Activated CD8-positive, alpha-beta memory T cell treated with anti-CD3 and anti-CD28 coated beads for 36 hours (primary cell): ENCODE measurements around the gene TSSK2. TPM values are rescaled to one million over a fixed set of nuclear protein-coding genes. Genes with fewer than 3 reads are reported as not detected.
"Not testable (repeated sequence)": the region's sequence is repeated elsewhere in the genome, so short reads cannot be mapped to it uniquely, and the experiment has no call there.

Experiments used
- CTCF ChIA-PET: fragments of 350-600 bp; sonication (Branson Sonifier 250); formaldehyde crosslinking; loops from one replicate; lab custom pipeline; 2021; ENCODE audit warnings: antibody characterized with exemption; lab: Charles Lee
- POLR2A ChIA-PET: fragments of 350-600 bp; sonication (Branson Sonifier 250); formaldehyde crosslinking; loops from one replicate; lab custom pipeline; 2021; ENCODE audit warnings: antibody characterized with exemption; lab: Charles Lee
- total RNA-seq, 2 experiments: library from RNA; stranded (reverse); gene quantifications; one replicate each; pipeline ENCODE4 v1.2.3, GENCODE V29; 2021

The TSSK2 gene
- total RNA-seq, 2 experiments from 2014 or later = not detected

DNA sequence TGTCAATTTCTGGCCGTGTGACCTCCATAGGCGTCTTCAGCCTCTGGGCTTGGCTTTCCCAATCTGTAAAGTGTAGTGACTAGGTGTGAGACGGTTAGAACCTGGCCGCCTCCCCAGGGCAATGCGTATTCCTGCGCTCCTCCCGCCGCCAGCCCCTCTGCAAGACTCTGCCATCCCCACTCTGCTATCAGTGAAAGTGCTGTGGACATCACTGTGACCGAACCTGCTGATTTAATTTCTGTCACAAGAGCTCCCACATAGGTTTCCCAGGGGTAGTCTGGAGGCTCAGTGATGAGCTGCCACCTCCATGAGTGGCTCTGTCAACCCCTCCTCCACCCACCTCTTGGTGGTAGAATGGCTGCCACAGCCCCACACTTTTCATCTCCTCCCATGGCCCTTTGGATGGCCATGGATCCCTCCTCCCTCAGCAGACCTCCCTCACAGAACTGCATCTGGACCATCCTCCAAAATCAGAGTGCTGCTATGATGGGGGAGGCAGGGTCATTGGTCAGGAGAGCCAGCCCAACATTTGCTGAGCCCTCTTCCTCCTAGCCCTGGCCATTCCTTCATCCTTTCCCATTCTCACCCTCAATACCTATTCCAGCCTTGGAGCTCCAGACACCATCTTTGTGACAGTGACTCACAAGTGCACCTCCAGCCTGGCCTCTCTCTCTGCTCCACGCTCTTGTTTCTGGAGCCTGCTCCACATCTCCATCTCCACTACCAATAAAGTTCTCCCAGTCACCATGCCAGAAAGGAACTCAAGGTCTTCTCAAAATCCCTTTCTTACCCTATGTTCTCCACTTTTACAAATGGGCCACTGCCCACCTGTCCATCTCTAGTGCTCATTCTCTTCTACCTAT, 20.5 kb downstream of the TSSK2 start:
- POLR2A ChIA-PET = no interaction called here
- CTCF ChIA-PET = interaction anchor here (0.7 kb wide), 2 partner anchors 116 to 421 kb away, joined by 4 to 6 read pairs; no protein-coding TSS in a partner anchor

- POLR2A ChIA-PET = interaction anchor here (0.6 to 0.8 kb wide), 2 partner anchors 9 to 566 kb away, joined by 4 to 5 read pairs; no protein-coding TSS in a partner anchor
Measured at GRCh38 chr22:19152942-19153883, 22.1 kb downstream of the TSSK2 start.

GRCh38 chr22:19156109-19156508, 25.0 kb downstream of the TSSK2 start:
- ChIA-PET POLR2A (interaction anchor here (0.6 kb wide), 1 partner anchor 10 kb away, joined by 4 read pairs; no protein-coding TSS in a partner anchor), CTCF (interaction anchor here (1.5 kb wide), 1 partner anchor 11 kb away, joined by 4 read pairs; the partner anchor contains the start of gene ESS2)

More at GRCh38 chr22:19152942-19153883, 22.1 kb downstream of the TSSK2 start:
- CTCF ChIA-PET = interaction anchor here (0.7 kb wide), 1 partner anchor 10 kb away, joined by 5 read pairs; no protein-coding TSS in a partner anchor

DNA sequence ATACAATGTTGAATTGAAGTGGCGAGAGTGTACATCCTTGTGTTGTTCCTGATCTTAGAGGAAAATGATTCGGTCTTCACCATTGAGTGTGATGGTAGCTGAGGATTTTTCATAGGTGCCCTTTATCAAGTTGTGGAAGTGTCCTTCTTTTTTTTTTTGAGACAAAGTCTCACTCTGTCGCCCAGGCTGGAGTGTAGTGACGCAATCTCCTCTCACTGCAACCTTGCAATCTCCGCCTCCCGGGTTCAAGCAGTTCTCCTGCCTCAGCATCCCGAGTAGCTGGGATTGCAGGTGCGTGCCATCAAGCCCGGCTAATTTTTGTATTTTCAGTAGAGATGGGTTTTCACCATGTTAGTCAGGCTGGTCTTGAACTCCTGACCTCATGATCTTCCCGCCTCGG, 27.5 kb downstream of the TSSK2 start:
- POLR2A ChIA-PET = not testable (repeated sequence)
- CTCF ChIA-PET = interaction anchor here (1.3 kb wide), 1 partner anchor 11 kb away, joined by 3 read pairs; no protein-coding TSS in a partner anchor

DNA sequence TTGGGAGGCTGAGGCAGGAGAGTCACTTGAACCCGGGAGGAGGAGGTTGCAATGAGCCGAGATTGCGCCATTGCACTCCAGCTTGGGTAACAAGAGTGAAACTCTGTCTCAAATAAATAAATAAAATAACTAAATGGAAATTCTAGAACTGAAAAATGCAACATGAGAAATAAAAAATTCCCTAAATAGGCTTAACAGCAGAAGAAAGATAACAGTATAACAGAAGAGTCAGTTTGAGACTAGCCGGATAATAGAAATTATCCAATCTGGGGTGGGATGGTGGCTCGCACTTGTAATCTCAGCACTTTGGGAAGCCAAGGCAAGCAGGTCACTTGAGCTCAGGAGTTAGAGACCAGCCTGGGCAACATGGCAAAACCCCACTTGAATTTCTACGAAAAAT, 33.3 kb downstream of the TSSK2 start:
- ChIA-PET POLR2A (no interaction called here), CTCF (no interaction called here)

GRCh38 chr22:19166421-19166820, 35.3 kb downstream of the TSSK2 start:
- ChIA-PET CTCF (no interaction called here), POLR2A (no interaction called here)

DNA sequence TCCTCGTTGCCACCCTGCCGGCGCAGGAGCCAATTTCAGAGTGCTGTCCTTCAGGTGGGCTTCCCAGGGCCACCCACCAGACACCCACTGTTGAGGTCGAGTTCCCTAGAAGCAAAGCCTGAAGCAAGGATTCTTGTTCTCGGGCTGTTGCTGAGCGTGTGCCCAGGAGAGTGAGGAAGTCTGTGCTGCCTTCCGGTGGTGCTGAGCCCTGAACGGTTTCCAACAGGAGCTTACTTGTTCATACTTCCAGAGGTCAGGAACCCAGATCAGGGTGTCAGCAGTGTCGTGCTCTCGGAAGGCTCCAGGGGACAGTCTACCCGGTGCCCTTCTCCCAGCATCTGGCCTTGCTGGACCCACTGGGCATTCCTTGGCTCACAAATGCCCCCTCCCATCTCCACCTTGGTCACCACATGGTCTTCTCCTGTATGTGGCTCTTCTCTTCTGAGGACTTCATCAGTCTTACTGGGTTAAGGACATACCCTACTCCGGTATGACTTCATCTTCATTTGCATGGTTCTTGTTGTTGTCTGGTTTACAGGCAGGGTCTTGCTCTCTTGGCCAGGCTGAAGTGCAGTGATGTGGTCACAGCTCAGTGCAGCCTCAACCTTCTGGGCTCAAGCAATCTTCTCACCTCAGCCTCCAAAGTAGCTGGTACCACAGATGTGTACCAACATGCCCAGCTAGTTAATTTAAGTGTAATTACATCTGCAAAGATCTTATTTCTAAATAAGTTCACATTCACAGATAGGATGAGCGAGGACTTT, 36.2 kb downstream of the TSSK2 start:
- CTCF ChIA-PET = interaction anchor here (0.6 kb wide), 1 partner anchor 94 kb away, joined by 4 read pairs; no protein-coding TSS in a partner anchor
- POLR2A ChIA-PET = no interaction called here

DNA sequence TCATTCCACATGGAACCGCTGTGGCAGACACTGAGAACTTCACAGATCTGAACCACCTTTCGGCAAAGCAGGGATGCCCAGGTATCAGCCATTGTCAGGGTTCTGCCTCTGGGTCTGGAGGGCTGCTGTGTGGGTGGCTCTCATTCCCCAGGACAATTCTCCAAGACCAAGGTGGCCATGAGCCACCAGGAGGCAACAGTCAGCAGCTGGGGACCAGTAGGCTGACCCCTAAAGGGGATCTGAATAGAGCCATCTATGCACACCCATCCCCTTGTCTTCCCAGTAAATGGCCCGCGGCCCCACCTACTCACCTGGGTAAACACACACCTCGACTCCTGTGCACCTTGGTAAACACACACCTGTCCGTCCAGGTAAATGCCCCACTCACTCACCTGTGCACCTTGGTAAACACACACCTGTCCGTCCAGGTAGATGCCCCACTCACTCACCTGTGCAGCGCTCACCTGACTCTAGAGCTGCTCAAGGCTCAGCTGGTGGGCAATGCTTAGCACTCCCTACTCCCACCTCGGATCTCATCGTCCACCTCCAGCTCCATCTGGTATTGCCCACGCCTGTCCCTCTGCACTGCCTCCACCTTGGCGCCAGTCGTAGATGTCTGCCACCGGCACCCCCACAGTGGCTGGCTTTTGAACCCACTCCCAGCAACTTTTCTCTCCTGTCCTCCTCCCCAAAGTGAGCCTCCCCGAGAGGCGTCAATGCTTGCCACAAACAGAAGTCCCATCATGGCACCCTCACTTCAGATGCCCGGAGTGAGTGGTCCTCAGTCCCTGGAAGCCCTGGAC, 37.2 kb downstream of the TSSK2 start:
- ChIA-PET POLR2A (no interaction called here), CTCF (interaction anchor here (0.6 to 1.2 kb wide), 2 partner anchors 24 to 93 kb away, joined by 4 read pairs; partner anchors contain the start of gene ESS2)

GRCh38 chr22:19169002-19169946, 38.2 kb downstream of the TSSK2 start:
- ChIA-PET CTCF (interaction anchor here (0.6 to 1.2 kb wide), 2 partner anchors 25 to 221 kb away, joined by 3 to 4 read pairs; partner anchors contain the start of gene ESS2), POLR2A (no interaction called here)

GRCh38 chr22:19169947-19170318, 38.8 kb downstream of the TSSK2 start:
- ChIA-PET CTCF (no interaction called here), POLR2A (no interaction called here)

GRCh38 chr22:19172213-19173046, 41.3 kb downstream of the TSSK2 start:
- ChIA-PET CTCF (no interaction called here), POLR2A (interaction anchor here (0.7 kb wide), 1 partner anchor 50 kb away, joined by 4 read pairs; the partner anchor contains the start of gene DGCR2)

GRCh38 chr22:19173047-19174035, 42.2 kb downstream of the TSSK2 start:
- CTCF ChIA-PET = no interaction called here
- POLR2A ChIA-PET = interaction anchor here (0.7 to 0.8 kb wide), 2 partner anchors 51 to 683 kb away, joined by 3 to 4 read pairs; partner anchors contain the start of gene DGCR2

GRCh38 chr22:19174106-19175025, 43.3 kb downstream of the TSSK2 start:
- ChIA-PET POLR2A (interaction anchor here (0.8 kb wide), 1 partner anchor 682 kb away, joined by 3 read pairs; no protein-coding TSS in a partner anchor), CTCF (no interaction called here)
